ENCODE results near the gene CMPK2. TPM values are rescaled to one million over a fixed set of nuclear protein-coding genes. Genes with fewer than 3 reads are reported as not detected.

CMPK2 gene
- polyA plus RNA-seq, 1 of the 3 experiments (the other 2 are of a cell fraction) = 1.1 TPM

DNA sequence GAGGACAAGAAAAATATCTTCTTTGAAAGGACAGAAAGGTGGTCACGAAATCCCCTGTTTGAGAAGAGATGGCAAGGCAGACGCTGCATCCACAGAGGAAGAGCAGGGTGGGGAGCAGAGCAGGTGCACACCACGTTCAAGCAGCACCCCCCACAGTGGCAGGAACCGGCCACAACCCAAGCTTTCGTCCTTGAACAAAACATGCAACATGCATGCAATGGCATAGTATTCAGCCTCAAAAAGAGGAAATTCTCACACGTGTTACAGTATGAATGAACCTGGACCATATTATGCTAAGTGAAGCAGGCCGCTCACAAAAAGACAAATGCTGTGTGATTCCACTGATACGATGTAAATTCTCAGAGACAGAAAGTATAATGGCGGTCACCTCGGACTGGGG, 51.4 kb downstream of the CMPK2 start (continued):
- TF ChIP-seq ZBTB33 (IDR thresholded peaks at IDR 0.05; ENCODE audit: borderline replicate concordance, low read depth) (no peak), NRF1 (IDR thresholded peaks at IDR 0.05; ENCODE audit: low read depth, low read length) (no peak), GABPA (IDR thresholded peaks at IDR 0.05; ENCODE audit: low read depth) (no peak), SMC3 (IDR thresholded peaks at IDR 0.05; ENCODE audit: low read depth, low read length) (no peak), EP300 (IDR thresholded peaks at IDR 0.05; ENCODE audit: borderline replicate concordance in 1 of 2, low read depth in 1 of 2, low read length in 1 of 2) (no peak)
- TF ChIP-seq, protein P1, sequence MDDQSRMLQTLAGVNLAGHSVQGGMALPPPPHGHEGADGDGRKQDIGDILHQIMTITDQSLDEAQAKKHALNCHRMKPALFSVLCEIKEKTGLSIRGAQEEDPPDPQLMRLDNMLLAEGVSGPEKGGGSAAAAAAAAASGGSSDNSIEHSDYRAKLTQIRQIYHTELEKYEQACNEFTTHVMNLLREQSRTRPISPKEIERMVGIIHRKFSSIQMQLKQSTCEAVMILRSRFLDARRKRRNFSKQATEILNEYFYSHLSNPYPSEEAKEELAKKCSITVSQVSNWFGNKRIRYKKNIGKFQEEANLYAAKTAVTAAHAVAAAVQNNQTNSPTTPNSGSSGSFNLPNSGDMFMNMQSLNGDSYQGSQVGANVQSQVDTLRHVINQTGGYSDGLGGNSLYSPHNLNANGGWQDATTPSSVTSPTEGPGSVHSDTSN (IDR thresholded peaks at IDR 0.05) = no peak

DNA sequence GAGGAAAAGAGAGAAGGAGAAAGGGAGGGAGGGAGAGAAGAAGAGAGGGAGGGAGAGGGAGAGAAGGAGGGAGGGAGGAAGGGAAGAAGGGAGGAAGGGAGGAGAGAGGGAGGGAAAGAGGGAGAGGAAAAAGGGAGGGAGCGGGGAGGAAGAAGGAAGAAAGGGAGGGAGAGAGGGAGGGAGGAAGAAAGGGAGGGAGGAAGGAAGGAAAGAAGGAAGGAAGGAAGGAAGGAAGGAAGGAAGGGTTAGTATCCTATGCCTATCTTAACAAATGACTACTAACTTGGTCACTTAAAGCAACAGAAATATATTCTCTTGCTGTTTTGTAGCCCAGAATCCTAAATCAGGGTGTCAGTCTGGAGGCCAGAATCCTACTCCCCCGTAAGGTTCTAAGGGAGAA, 52.1 kb downstream of the CMPK2 start:
- no peak for TF ChIP-seq RAD21 (IDR thresholded peaks at IDR 0.05; ENCODE audit: low read length)
- TF ChIP-seq IRF3 (IDR thresholded peaks at IDR 0.05; ENCODE audit: low read depth, low read length) = no peak
- no peak for TF ChIP-seq FOXM1 (IDR thresholded peaks at IDR 0.05; ENCODE audit: low read depth)
- TF ChIP-seq, protein P2, sequence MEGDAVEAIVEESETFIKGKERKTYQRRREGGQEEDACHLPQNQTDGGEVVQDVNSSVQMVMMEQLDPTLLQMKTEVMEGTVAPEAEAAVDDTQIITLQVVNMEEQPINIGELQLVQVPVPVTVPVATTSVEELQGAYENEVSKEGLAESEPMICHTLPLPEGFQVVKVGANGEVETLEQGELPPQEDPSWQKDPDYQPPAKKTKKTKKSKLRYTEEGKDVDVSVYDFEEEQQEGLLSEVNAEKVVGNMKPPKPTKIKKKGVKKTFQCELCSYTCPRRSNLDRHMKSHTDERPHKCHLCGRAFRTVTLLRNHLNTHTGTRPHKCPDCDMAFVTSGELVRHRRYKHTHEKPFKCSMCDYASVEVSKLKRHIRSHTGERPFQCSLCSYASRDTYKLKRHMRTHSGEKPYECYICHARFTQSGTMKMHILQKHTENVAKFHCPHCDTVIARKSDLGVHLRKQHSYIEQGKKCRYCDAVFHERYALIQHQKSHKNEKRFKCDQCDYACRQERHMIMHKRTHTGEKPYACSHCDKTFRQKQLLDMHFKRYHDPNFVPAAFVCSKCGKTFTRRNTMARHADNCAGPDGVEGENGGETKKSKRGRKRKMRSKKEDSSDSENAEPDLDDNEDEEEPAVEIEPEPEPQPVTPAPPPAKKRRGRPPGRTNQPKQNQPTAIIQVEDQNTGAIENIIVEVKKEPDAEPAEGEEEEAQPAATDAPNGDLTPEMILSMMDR (IDR thresholded peaks at IDR 0.05) = no peak
- TF ChIP-seq NRF1 (IDR thresholded peaks at IDR 0.05; ENCODE audit: low read depth, low read length) = no peak
- TF ChIP-seq FOSL2 (IDR thresholded peaks at IDR 0.05; ENCODE audit: borderline replicate concordance, low read depth) = no peak
- no peak for TF ChIP-seq YY1 (IDR thresholded peaks at IDR 0.05; ENCODE audit: low read depth)
- TF ChIP-seq SMC3 (IDR thresholded peaks at IDR 0.05; ENCODE audit: low read depth, low read length) = no peak
- H3F3A ChIP-seq (replicated peaks; ENCODE audit: insufficient read depth) = no peaks in the 10 kb centered on the region
- no peaks in the 10 kb centered on the region for H3K79me2 ChIP-seq (ENCODE audit: insufficient read depth)
- H3K9me3 ChIP-seq = no peaks in the 10 kb centered on the region
- ChIA-PET CTCF (interaction anchor here (1.1 to 1.3 kb wide), 2 partner anchors 21 to 40 kb away, joined by 3 read pairs; no protein-coding TSS in a partner anchor), POLR2A (no interaction called here)
- no peak for DNase-seq
- H3K4me1 ChIP-seq (ENCODE audit: control insufficient read depth in 1 of 2, insufficient read depth in 2 of 2, low read depth in 1 of 2, low read length in 1 of 2) = peaks cover 0 to 6% of the 10 kb centered on the region in 2 experiments; a peak in 1 of 4 replicates
- H3K9ac ChIP-seq = no peak overlapping the region
- 60% methylated on average over 2 of the region's 2 CpGs for WGBS (ENCODE audit: low lambda C conversion rate)
- H3K27me3 ChIP-seq (ENCODE audit: insufficient read depth) = no peaks in the 10 kb centered on the region
- H3K27ac ChIP-seq (ENCODE audit: low read depth in 2 of 2, low read length in 1 of 2) = no peak overlapping the region
- no peaks in the 10 kb centered on the region for H4K20me1 ChIP-seq (ENCODE audit: insufficient read depth)
- H3K36me3 ChIP-seq (replicated peaks in 1 of 2; ENCODE audit: control insufficient read depth in 1 of 2, insufficient read depth in 2 of 2, low read length in 1 of 2) = no peaks in the 10 kb centered on the region
- no peak overlapping the region for H3K4me3 ChIP-seq (ENCODE audit: low read depth in 2 of 2, low read length in 1 of 2)
- H2AFZ ChIP-seq (ENCODE audit: low read depth) = no peak overlapping the region
- no peak overlapping the region for H3K4me2 ChIP-seq
- no peaks in the 10 kb centered on the region for H3K9me2 ChIP-seq

Measured in SK-N-SH (cell line).